H1 (cell line): Measurements from ENCODE around the gene MSH5. TPM values are rescaled to one million over a fixed set of nuclear protein-coding genes. Genes with fewer than 3 reads are reported as not detected.

Experiments
- CTCF ChIA-PET: fragments of 300-600 bp; sonication (Branson Sonifier 250); formaldehyde crosslinking; loops from one replicate; lab custom pipeline; 2021; ENCODE audit not compliant: partially characterized antibody; lab: Charles Lee
- POLR2A ChIA-PET: fragments of 300-600 bp; sonication (Branson Sonifier 250); formaldehyde crosslinking; loops from one replicate; lab custom pipeline; 2021; ENCODE audit warnings: inconsistent platforms; ENCODE audit not compliant: partially characterized antibody; lab: Charles Lee
- DNase-seq, 2 experiments: peaks; one replicate each; pipeline versions ENCODE4 v3.0.0 to v3.0.0-alpha.2; 2010 to 2022; ENCODE audit warnings: low spot score in 2 of 2, low read depth in 1 of 2, mixed read lengths in 1 of 2
- FAIRE-seq: peaks from 2 replicates; lab custom pipeline; 2011; peaks lifted over from hg19 to GRCh38; lab: Jason Lieb, UNC
- H2AFZ ChIP-seq: 2 replicates; pipeline ENCODE4 v1.8.1; 2012; ENCODE audit warnings: low read length, inconsistent platforms
- H2AK5ac ChIP-seq: 2 replicates; pipeline ENCODE4 v1.6.1; 2013; ENCODE audit warnings: low read depth, low read length
- H2BK120ac ChIP-seq: replicated peaks from 2 replicates; pipeline ENCODE3; 2013; ENCODE audit warnings: low read depth, low read length, inconsistent platforms
- H2BK12ac ChIP-seq: 2 replicates; pipeline ENCODE4 v1.6.1; 2013; ENCODE audit warnings: low read depth, low read length
- H2BK15ac ChIP-seq: 2 replicates; pipeline ENCODE4 v1.6.1; 2013; ENCODE audit warnings: low read length
- H2BK20ac ChIP-seq: 2 replicates; pipeline ENCODE4 v1.6.1; 2013; ENCODE audit warnings: low read length
- H2BK5ac ChIP-seq: 2 replicates; pipeline ENCODE4 v1.6.1; 2013; ENCODE audit warnings: low read depth, low read length
- H3K14ac ChIP-seq: 2 replicates; pipeline ENCODE4 v1.6.1; 2013; ENCODE audit warnings: inconsistent platforms; ENCODE audit not compliant: insufficient read length
- H3K18ac ChIP-seq: 2 replicates; pipeline ENCODE4 v1.6.1; 2013; ENCODE audit warnings: low read length; ENCODE audit errors: extremely low read depth
- H3K23ac ChIP-seq: 2 replicates; pipeline ENCODE4 v1.6.1; 2013; ENCODE audit warnings: inconsistent platforms; ENCODE audit not compliant: insufficient read length
- H3K23me2 ChIP-seq: 2 replicates; pipeline ENCODE4 v1.6.1; 2013; ENCODE audit warnings: low read depth, low read length
- H3K27ac ChIP-seq: 2 replicates; pipeline ENCODE4 v1.6.1; 2011; ENCODE audit warnings: low read depth, low read length, inconsistent platforms
- H3K27me3 ChIP-seq, 4 experiments: replicated peaks in 1 of 4; 1 replicate in 1 of 4; 2 replicates in 3 of 4; pipeline versions ENCODE4 v1.6.1 to v1.8.1; 2011 to 2013; ENCODE audit warnings: low read length in 3 of 4, mild to moderate bottlenecking in 3 of 4, inconsistent platforms in 2 of 4, mixed read lengths in 2 of 4, moderate library complexity in 1 of 4; ENCODE audit not compliant: control insufficient read depth in 3 of 4, insufficient read depth in 3 of 4; ENCODE audit errors: extremely low read depth in 1 of 4
- H3K36me3 ChIP-seq, 4 experiments: 2 replicates each; pipeline versions ENCODE4 v1.6.1 to v1.8.1; 2011 to 2013; ENCODE audit warnings: mild to moderate bottlenecking in 4 of 4, low read length in 3 of 4, moderate library complexity in 2 of 4, control low read depth in 1 of 4, inconsistent platforms in 1 of 4; ENCODE audit not compliant: insufficient read depth in 4 of 4, control insufficient read depth in 2 of 4
- H3K4ac ChIP-seq: replicated peaks from 2 replicates; pipeline ENCODE3; 2013; ENCODE audit warnings: low read length, low read depth, mixed read lengths, inconsistent platforms; ENCODE audit not compliant: insufficient read length
- H3K4me1 ChIP-seq, 4 experiments: replicated peaks in 1 of 4; 1 replicate in 1 of 4; 2 replicates in 3 of 4; pipeline versions ENCODE4 v1.6.1 to v1.8.1; 2011 to 2013; ENCODE audit warnings: low read length in 3 of 4, inconsistent platforms in 2 of 4, mixed read lengths in 1 of 4; ENCODE audit not compliant: insufficient read depth in 4 of 4, control insufficient read depth in 3 of 4
- H3K4me2 ChIP-seq, 2 experiments: 2 replicates each; pipeline versions ENCODE4 v1.6.1 to v1.8.1; 2011 to 2013; ENCODE audit warnings: low read depth in 2 of 2, low read length in 2 of 2, control low read depth in 1 of 2, inconsistent platforms in 1 of 2, mild to moderate bottlenecking in 1 of 2; ENCODE audit not compliant: insufficient read depth in 1 of 2
- H3K4me3 ChIP-seq, 4 experiments: fragments of 200-600, 300-600 bp in 1 of 4; sonication (generic), shearing (Covaris generic), sonication (Bioruptor Twin) in 1 of 4; 2 replicates each; pipeline versions ENCODE4 v1.5.1 to v1.8.1; 2011 to 2016; ENCODE audit warnings: low read length in 4 of 4, low read depth in 3 of 4, control low read depth in 2 of 4, inconsistent platforms in 2 of 4, mild to moderate bottlenecking in 2 of 4, mixed read lengths in 1 of 4, moderate library complexity in 1 of 4; ENCODE audit not compliant: insufficient read depth in 2 of 4; ENCODE audit errors: extremely low read depth in 1 of 4
- H3K56ac ChIP-seq: replicated peaks from 2 replicates; pipeline ENCODE3; 2013; ENCODE audit warnings: low read depth, mild to moderate bottlenecking, mixed read lengths, low read length, inconsistent platforms; ENCODE audit not compliant: insufficient read length
- H3K79me1 ChIP-seq: 2 replicates; pipeline ENCODE4 v1.6.1; 2013; ENCODE audit warnings: low read depth, low read length, control low read depth
- H3K79me2 ChIP-seq, 2 experiments: 2 replicates each; pipeline versions ENCODE4 v1.6.1 to v1.8.1; 2012 to 2013; ENCODE audit warnings: low read length in 2 of 2, mild to moderate bottlenecking in 2 of 2, inconsistent platforms in 1 of 2; ENCODE audit not compliant: insufficient read depth in 2 of 2, control insufficient read depth in 1 of 2
- H3K9ac ChIP-seq, 4 experiments: replicated peaks in 1 of 4; 1 replicate in 1 of 4; 2 replicates in 3 of 4; pipeline versions ENCODE4 v1.6.1 to v1.8.1; 2011 to 2013; ENCODE audit warnings: low read depth in 3 of 4, low read length in 3 of 4, control low read depth in 2 of 4, mild to moderate bottlenecking in 2 of 4, moderate library complexity in 2 of 4, inconsistent platforms in 1 of 4; ENCODE audit errors: extremely low read depth in 1 of 4
- H3K9me3 ChIP-seq, 2 experiments: 2 replicates each; pipeline versions ENCODE4 v1.6.1 to v1.8.1; 2012 to 2013; ENCODE audit warnings: mild to moderate bottlenecking in 2 of 2, moderate library complexity in 2 of 2, control low read depth in 1 of 2, inconsistent platforms in 1 of 2, low read depth in 1 of 2, low read length in 1 of 2, mixed read lengths in 1 of 2; ENCODE audit not compliant: insufficient read depth in 2 of 2
- H4K20me1 ChIP-seq, 2 experiments: replicated peaks in 1 of 2; 2 replicates each; pipeline versions ENCODE3 to v1.8.1; 2011 to 2013; ENCODE audit warnings: inconsistent platforms in 2 of 2, low read length in 2 of 2, mild to moderate bottlenecking in 1 of 2; ENCODE audit not compliant: insufficient read depth in 2 of 2, control insufficient read depth in 1 of 2
- H4K5ac ChIP-seq: 2 replicates; pipeline ENCODE4 v1.6.1; 2013; ENCODE audit warnings: low read length, low read depth, mixed read lengths, inconsistent platforms; ENCODE audit not compliant: insufficient read length
- H4K8ac ChIP-seq: 2 replicates; pipeline ENCODE4 v1.8.0; 2013; ENCODE audit warnings: mild to moderate bottlenecking, moderate library complexity, low read length, inconsistent platforms; ENCODE audit not compliant: insufficient read depth; ENCODE audit errors: extremely low read depth
- H4K91ac ChIP-seq: replicated peaks from 2 replicates; pipeline ENCODE3; 2013; ENCODE audit warnings: low read length, mixed read lengths, inconsistent platforms; ENCODE audit not compliant: insufficient read length
- CEBPB ChIP-seq: IDR thresholded peaks from 2 replicates; pipeline ENCODE4 v1.6.1; 2012; ENCODE audit warnings: low read depth, low read length
- KDM5A ChIP-seq: fragments of 200-600 bp; IDR thresholded peaks from 2 replicates; pipeline ENCODE4 v1.7.1; 2012; ENCODE audit warnings: mild to moderate bottlenecking, low read length, inconsistent platforms, mixed read lengths
- WGBS, 2 experiments: shearing (Covaris generic) in 1 of 2; methylation state at CpG; one replicate each; pipeline versions ENCODE4 v1.1.6 to v1.1.7; 2013 to 2015; ENCODE audit warnings: low lambda C conversion rate in 2 of 2, mixed read lengths in 2 of 2, inconsistent platforms in 1 of 2, low coverage in 1 of 2, missing lambda C conversion rate in 1 of 2; ENCODE audit not compliant: insufficient replicate concordance in 2 of 2, insufficient coverage in 1 of 2, insufficient read length in 1 of 2; ENCODE audit errors: extremely low coverage in 1 of 2, missing lambda C conversion rate in 1 of 2; 5-methylcytosine and 5-hydroxymethylcytosine counted together
- polyA plus RNA-seq, 7 experiments: library from polyadenylated mRNA; depleted of rRNA in 3 of 7; stranded (reverse) in 5 of 7; unstranded in 2 of 7; fragments of >200 nt in 5 of 7; fragments of 200-250 nt in 2 of 7; gene quantifications; 1 replicate in 5 of 7; 2 replicates in 1 of 7; 4 replicates in 1 of 7; pipeline versions ENCODE4 v1.2.1 to v1.2.3, GENCODE V29; 2011 to 2013; ENCODE audit warnings: missing spikeins in 2 of 7, mixed read lengths in 2 of 7
- total RNA-seq: library from RNA; stranded (reverse); fragmentation: NEBNext Ultra II Directional; extraction: Animal tissue kit (Norgen Biotek cat#: 25700); gene quantifications from 2 replicates; pipeline ENCODE4 v1.2.1, GENCODE V29; 2021

MSH5 gene
- total and polyA plus RNA-seq, 2 of the 8 experiments (the other 6 are each of a cell fraction or from before 2014, with no cell fraction given) = 25.3 to 26.5 TPM

- Histone ChIP-seq H4K5ac (no peak overlapping the region), H3K4me2 (no peak overlapping the region), H3K4me3 (no peak overlapping the region), H3K9me3 (no peaks in the 10 kb centered on the region), H4K91ac (no peak overlapping the region), H3K9ac (no peak overlapping the region), H3K27ac (no peak overlapping the region), H2AFZ (no peak overlapping the region), H2BK15ac (no peak overlapping the region), H2BK120ac (no peak overlapping the region), H3K14ac (no peak overlapping the region), H2BK20ac (no peak overlapping the region), H3K56ac (no peak overlapping the region), H3K27me3 (no peaks in the 10 kb centered on the region; a peak in 1 of 7 replicates), H4K8ac (no peak overlapping the region), H3K23ac (no peak overlapping the region), H2BK5ac (no peak overlapping the region; the same call in 1 of the 2 replicates), H4K20me1 (peaks cover 1 to 3% of the 10 kb centered on the region in 2 experiments), H3K18ac (no peak overlapping the region), H2BK12ac (no peak overlapping the region), H3K4ac (no peak overlapping the region), H2AK5ac (no peak overlapping the region), H3K4me1 (no peaks in the 10 kb centered on the region), H3K79me2 (no peaks in the 10 kb centered on the region), H3K23me2 (0 out of 2 replicates have a peak, but pooled peaks cover 1% of the 10 kb centered on the region), H3K36me3 (peaks cover 33 to 79% (median 58%) of the 10 kb centered on the region in 4 experiments), H3K79me1 (no peaks in the 10 kb centered on the region)
- WGBS, 2 experiments = 97% methylated on average over 32 of the region's 32 CpGs; no CpG with 5 or more reads in 1 of the 2 experiments
- DNase-seq (no peak), FAIRE-seq (no peak)
- POLR2A ChIA-PET = interaction anchor here (1.0 to 10.7 kb wide), 10 partner anchors 5 to 53 kb away, joined by 3 to 85 read pairs (median 4); partner anchors contain the start of genes VARS1 and VWA7
- CTCF ChIA-PET = interaction anchor here (1.0 to 15.6 kb wide), 4 partner anchors 8 to 44 kb away, joined by 3 to 228 read pairs (median 3); partner anchors contain the start of gene VWA7
- TF ChIP-seq KDM5A (no peak), CEBPB (no peak)
These were observed 42.5 kb downstream of the MSH5 start for GRCh38 chr6:31782126-31782855.
